IMR-90 (cell line): ENCODE data around the gene ERC2. TPM values are rescaled to one million over a fixed set of nuclear protein-coding genes. Genes with fewer than 3 reads are reported as not detected.

ENCODE experiments used
- ATAC-seq: fragments of 200-7000 bp; cut with Tn5 transposase; 2 replicates; pipeline ENCODE4 v1.9.1; 2020; ENCODE audit warnings: low read depth, mild to moderate bottlenecking, moderate library complexity
- BruUV-seq: library from RNA; stranded (reverse); fragments of 400-500 nt; replicated peaks from 2 replicates; lab custom pipeline; 2021; lab: Mats Ljungman, UMichigan
- CTCF ChIA-PET: fragments of 300-600 bp; formaldehyde crosslinking; extraction: SDS; loops from one replicate; lab custom pipeline; 2021; ENCODE audit warnings: antibody characterized with exemption; lab: Yijun Ruan, JAX
- POLR2A ChIA-PET: fragments of 300-600 bp; sonication (Branson Sonifier 250); formaldehyde crosslinking; loops from one replicate; lab custom pipeline; 2022; ENCODE audit warnings: antibody characterized with exemption; ENCODE audit not compliant: unreplicated experiment; lab: Charles Lee
- DNase-seq: peaks from one replicate; pipeline ENCODE4 v3.0.0; 2013
- H2AFZ ChIP-seq: replicated peaks from 2 replicates; pipeline ENCODE3; 2013; ENCODE audit warnings: low read length, mild to moderate bottlenecking; ENCODE audit not compliant: poor library complexity
- H2AK5ac ChIP-seq: 2 replicates; pipeline ENCODE4 v1.6.1; 2013; ENCODE audit warnings: low read depth, low read length, inconsistent platforms
- H2AK9ac ChIP-seq: replicated peaks from 2 replicates; pipeline ENCODE3; 2013; ENCODE audit warnings: mild to moderate bottlenecking, low read depth, low read length, moderate library complexity; ENCODE audit not compliant: poor library complexity
- H2BK120ac ChIP-seq: 2 replicates; pipeline ENCODE4 v1.6.1; 2013; ENCODE audit warnings: low read depth, low read length, inconsistent platforms
- H2BK15ac ChIP-seq: 3 replicates; pipeline ENCODE4 v1.6.1; 2013; ENCODE audit warnings: low read depth, low read length, inconsistent platforms
- H2BK20ac ChIP-seq: 2 replicates; pipeline ENCODE4 v1.6.1; 2013; ENCODE audit warnings: low read depth, mild to moderate bottlenecking, inconsistent platforms, low read length, moderate library complexity
- H2BK5ac ChIP-seq: 2 replicates; pipeline ENCODE4 v1.6.1; 2013; ENCODE audit warnings: mild to moderate bottlenecking, low read depth, low read length, inconsistent platforms; ENCODE audit not compliant: poor library complexity, severe bottlenecking
- H3K14ac ChIP-seq: replicated peaks from 2 replicates; pipeline ENCODE4 v1.6.1; 2013; ENCODE audit warnings: low read depth, low read length, inconsistent platforms
- H3K18ac ChIP-seq: 2 replicates; pipeline ENCODE4 v1.6.1; 2013; ENCODE audit warnings: low read depth, low read length, control low read depth
- H3K23ac ChIP-seq: 2 replicates; pipeline ENCODE4 v1.6.1; 2013; ENCODE audit warnings: low read depth, low read length, inconsistent platforms
- H3K27ac ChIP-seq: 2 replicates; pipeline ENCODE4 v1.5.1; 2013; ENCODE audit warnings: mild to moderate bottlenecking, control low read depth, low read length; ENCODE audit not compliant: insufficient read depth
- H3K27me3 ChIP-seq: 2 replicates; pipeline ENCODE4 v1.6.1; 2013; ENCODE audit warnings: low read length; ENCODE audit not compliant: control insufficient read depth, insufficient read depth
- H3K36me3 ChIP-seq: 2 replicates; pipeline ENCODE4 v1.6.1; 2013; ENCODE audit warnings: low read length, mixed read lengths; ENCODE audit not compliant: control insufficient read depth, insufficient read depth
- H3K4ac ChIP-seq: 2 replicates; pipeline ENCODE4 v1.6.1; 2013; ENCODE audit warnings: low read depth, low read length, inconsistent platforms
- H3K4me1 ChIP-seq: 2 replicates; pipeline ENCODE4 v1.6.1; 2013; ENCODE audit warnings: low read length, mixed read lengths; ENCODE audit not compliant: control insufficient read depth, insufficient read depth
- H3K4me2 ChIP-seq: 2 replicates; pipeline ENCODE4 v1.6.1; 2013; ENCODE audit warnings: low read depth, mild to moderate bottlenecking, control low read depth, low read length, moderate library complexity
- H3K4me3 ChIP-seq: 2 replicates; pipeline ENCODE4 v1.5.1; 2013; ENCODE audit warnings: low read depth, mild to moderate bottlenecking, control low read depth, low read length, moderate library complexity; ENCODE audit not compliant: insufficient read depth
- H3K56ac ChIP-seq: 2 replicates; pipeline ENCODE4 v1.6.1; 2013; ENCODE audit warnings: low read length, inconsistent platforms; ENCODE audit not compliant: insufficient read depth; ENCODE audit errors: extremely low read depth
- H3K79me1 ChIP-seq, 2 experiments: 2 replicates each; pipeline ENCODE4 v1.6.1; 2013; ENCODE audit warnings: low read length in 2 of 2, inconsistent platforms in 1 of 2, low read depth in 1 of 2
- H3K9ac ChIP-seq: 2 replicates; pipeline ENCODE4 v1.6.1; 2013; ENCODE audit warnings: low read depth, low read length, control low read depth
- H3K9me1 ChIP-seq: 2 replicates; pipeline ENCODE4 v1.6.1; 2013; ENCODE audit warnings: low read length, inconsistent platforms; ENCODE audit not compliant: insufficient read depth
- H3K9me3 ChIP-seq: 2 replicates; pipeline ENCODE4 v1.6.1; 2013; ENCODE audit warnings: low read length; ENCODE audit not compliant: control insufficient read depth, insufficient read depth
- H4K20me1 ChIP-seq: 2 replicates; pipeline ENCODE4 v1.6.1; 2013; ENCODE audit warnings: low read length, inconsistent platforms; ENCODE audit not compliant: insufficient read depth
- H4K5ac ChIP-seq: 2 replicates; pipeline ENCODE4 v1.6.1; 2013; ENCODE audit warnings: mild to moderate bottlenecking, low read depth, low read length, control low read depth
- H4K8ac ChIP-seq, 2 experiments: 2 replicates each; pipeline ENCODE4 v1.6.1; 2013; ENCODE audit warnings: low read depth in 2 of 2, low read length in 2 of 2, control low read depth in 1 of 2, inconsistent platforms in 1 of 2
- H4K91ac ChIP-seq: 2 replicates; pipeline ENCODE4 v1.6.1; 2013; ENCODE audit warnings: low read depth, low read length, inconsistent platforms; ENCODE audit not compliant: insufficient read depth
- RCOR1 ChIP-seq: IDR thresholded peaks from 2 replicates; pipeline ENCODE4 v1.6.1; 2012; ENCODE audit warnings: mild to moderate bottlenecking, low read length, improper control_type of control experiment; ENCODE audit not compliant: insufficient replicate concordance
- WGBS, 2 experiments: methylation state at CpG; one replicate each; pipeline versions ENCODE4 v1.1.5 to v1.1.7; 2013; ENCODE audit warnings: missing lambda C conversion rate in 2 of 2; ENCODE audit not compliant: insufficient read length in 1 of 2; ENCODE audit errors: extremely low coverage in 2 of 2; 5-methylcytosine and 5-hydroxymethylcytosine counted together
- dilution Hi-C: fragments of 300-500 bp; cut with HindIII; formaldehyde crosslinking; loops from one replicate; pipeline ENCODE4 v1.14.3; 2018; ENCODE audit warnings: low sequenced_read_pairs; ENCODE audit not compliant: unreplicated experiment
- in situ Hi-C: fragments of 300-500 bp; cut with MboI; formaldehyde crosslinking; loops from 3 replicates; pipeline ENCODE4 v1.14.3; 2019; ENCODE audit warnings: low sequenced_read_pairs, inconsistent platforms, mixed read lengths
- intact Hi-C: fragments of 100-400 bp; cut with micrococcal nuclease; formaldehyde crosslinking; loops from 2 replicates; pipeline ENCODE4 v1.10.0; 2022
- polyA plus RNA-seq, 3 experiments: library from polyadenylated mRNA; depleted of rRNA; stranded (reverse); fragments of >200 nt; gene quantifications; 2 replicates each; pipeline ENCODE4 v1.2.3, GENCODE V29; 2012; ENCODE audit warnings: low replicate concordance in 1 of 3
- total RNA-seq: library from RNA; depleted of rRNA; stranded (reverse); fragments of >200 nt; gene quantifications from 2 replicates; pipeline ENCODE4 v1.2.3, GENCODE V29; 2012

ERC2 gene
- total and polyA plus RNA-seq, 2 of the 4 experiments (the other 2 are of a cell fraction) = 0.17 to 0.18 TPM

- in situ Hi-C loops = no loop called here
Observed at GRCh38 chr3:55532806-55533205, 935.5 kb downstream of the ERC2 start.

More at GRCh38 chr3:55532806-55533205, 935.5 kb downstream of the ERC2 start:
- Histone ChIP-seq H3K27ac (no peak overlapping the region), H3K4ac (peak overlapping the region; percentile 30; the same call in 1 of the 2 replicates), H3K23ac (no peak overlapping the region), H3K9me3 (no peaks in the 10 kb centered on the region), H2BK15ac (no peak overlapping the region), H4K5ac (no peak overlapping the region), H3K9ac (no peak overlapping the region), H4K91ac (no peak overlapping the region), H3K4me1 (no peaks in the 10 kb centered on the region), H3K14ac (no peak overlapping the region), H3K18ac (no peak overlapping the region), H4K8ac (no peak overlapping the region), H3K9me1 (peaks cover 5% of the 10 kb centered on the region; the same call in 1 of the 2 replicates), H3K4me2 (no peak overlapping the region), H3K79me1 (no peaks in the 10 kb centered on the region), H2AK9ac (no peak overlapping the region), H2BK5ac (no peak overlapping the region), H3K56ac (no peak overlapping the region), H2AFZ (peak overlapping the region; percentile 58), H2BK120ac (no peak overlapping the region), H2BK20ac (peak overlapping the region; percentile 16; the same call in 1 of the 2 replicates), H3K4me3 (no peak overlapping the region), H3K36me3 (no peaks in the 10 kb centered on the region), H4K20me1 (no peaks in the 10 kb centered on the region), H2AK5ac (peak overlapping the region; percentile 62; the same call in 1 of the 2 replicates), H3K27me3 (peaks cover 4% of the 10 kb centered on the region)
- ChIA-PET POLR2A (no interaction called here), CTCF (no interaction called here)
- peak; percentile 24 for ATAC-seq
- DNase-seq = no peak
- no CpG with 5 or more reads among the region's 3 CpGs for WGBS, 2 experiments
- intact Hi-C loops (no loop called here), dilution Hi-C loops (no loop called here)
- BruUV-seq = no TSS peak
- no peak for TF ChIP-seq RCOR1
